AML-193 (cell line): ENCODE measurements around the gene TDRKH.

Source experiments
- DNase-seq, 2 experiments: peaks; one replicate each; lab custom pipeline; 2025; lab: John Stamatoyannopoulos, UW

The TDRKH gene

DNA sequence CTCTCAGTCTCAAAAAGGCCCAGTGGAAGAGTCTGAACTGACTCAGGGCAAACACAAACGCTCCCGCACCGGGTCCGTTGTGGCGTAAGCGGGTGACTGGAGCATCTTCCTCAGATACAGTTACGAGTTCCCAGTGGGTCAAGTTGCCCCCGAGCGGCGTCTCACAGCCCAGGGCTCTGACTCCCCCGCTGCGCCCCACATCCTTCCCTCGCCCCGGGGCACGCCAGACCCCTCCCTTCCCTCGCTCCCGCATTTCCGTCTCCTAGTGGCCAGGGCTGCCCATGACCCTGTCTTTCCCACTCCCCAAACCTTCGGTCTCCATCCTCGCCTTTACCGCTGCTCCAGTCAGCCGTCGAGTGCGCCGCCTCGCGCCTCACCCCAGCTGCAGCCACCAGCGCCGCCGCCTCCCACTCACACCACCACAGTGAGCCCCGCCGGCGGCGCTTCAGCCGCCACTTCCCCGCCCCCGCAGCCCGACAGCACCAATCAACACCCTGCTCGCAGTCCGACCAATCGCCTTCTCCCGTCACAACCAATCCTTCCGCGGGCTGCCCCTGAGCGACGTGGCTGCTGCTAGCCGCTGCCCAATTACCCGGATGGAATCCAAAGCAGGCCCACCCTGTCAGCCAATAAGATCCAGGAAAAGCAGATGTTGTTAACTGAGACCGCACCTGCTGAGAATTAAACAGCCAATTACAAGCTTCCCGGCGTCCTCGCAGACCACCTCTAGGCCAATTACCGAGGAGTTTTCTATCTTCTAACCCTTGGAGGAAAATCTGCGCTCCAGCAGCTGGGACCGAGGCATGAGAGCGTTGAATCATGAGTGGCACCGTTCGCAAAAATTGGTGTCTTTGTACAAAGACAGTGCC, at the start of gene TDRKH:
TDRKH (minus strand) TSS at position 430 of the 869 bp plus-strand sequence. CDS start 7,478 bp downstream, outside the sequence.
- peak; percentile 99 for DNase-seq

- DNase-seq = no peak
Measured at GRCh38 chr1:151839457-151840403, 49.4 kb upstream of the TDRKH start, which contains the start of gene C2CD4D. C2CD4D (minus strand) TSS chr1:151839820; CDS start chr1:151838989, 831 bp downstream.

- no peak for DNase-seq
Measured at GRCh38 chr1:151839082-151839412, 48.7 kb upstream of the TDRKH start.

DNA sequence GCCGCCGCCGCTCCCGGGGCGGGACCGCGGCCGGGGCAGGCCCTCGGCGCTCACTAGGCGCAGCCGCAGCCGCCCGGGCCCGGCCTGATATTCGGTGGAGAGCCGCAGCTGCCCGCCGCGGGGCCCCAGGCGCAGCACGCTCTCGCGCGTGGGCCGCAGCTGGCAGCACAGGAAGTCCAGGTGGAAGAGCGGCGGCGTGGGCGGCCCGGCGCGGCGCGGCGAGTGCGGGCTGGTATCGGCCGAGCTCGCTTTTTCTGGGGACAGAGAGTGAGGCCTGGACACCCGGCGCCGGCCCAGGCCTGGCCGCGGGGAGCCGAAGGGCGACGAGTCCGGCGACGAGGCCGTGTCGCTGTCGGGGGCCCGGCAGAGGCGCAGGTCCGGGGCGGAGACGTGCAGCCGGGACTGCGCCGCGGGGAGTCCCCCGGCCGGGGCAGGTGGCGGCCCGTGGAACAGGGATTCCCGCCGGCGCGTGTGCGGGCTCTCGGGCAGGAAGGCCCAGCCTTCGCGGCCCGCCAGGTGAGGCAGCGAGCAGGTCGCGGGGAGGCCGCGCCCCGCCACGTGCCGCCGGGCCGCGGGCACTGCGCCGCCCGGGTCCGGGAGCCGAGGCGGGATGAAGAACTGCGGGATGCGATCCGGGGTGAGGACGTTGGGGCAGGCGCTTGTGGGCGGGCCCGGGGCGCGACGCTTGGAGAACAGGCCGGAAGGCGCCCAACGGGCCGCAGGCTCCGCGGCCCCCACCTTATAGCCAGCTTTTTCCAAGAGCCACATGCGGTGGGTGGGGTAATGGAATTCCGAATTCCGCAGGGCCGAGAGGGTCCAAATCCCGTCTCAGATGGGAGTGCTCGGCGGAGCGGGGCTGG, 48.2 kb upstream of the TDRKH start:
- DNase-seq = no peak

- no peak for DNase-seq
Measured at GRCh38 chr1:151837884-151838221, 47.6 kb upstream of the TDRKH start.

- no peak for DNase-seq
Measured at GRCh38 chr1:151837197-151837596, 46.9 kb upstream of the TDRKH start.

- no peak for DNase-seq
Measured at GRCh38 chr1:151835596-151835995, 45.3 kb upstream of the TDRKH start.

DNA sequence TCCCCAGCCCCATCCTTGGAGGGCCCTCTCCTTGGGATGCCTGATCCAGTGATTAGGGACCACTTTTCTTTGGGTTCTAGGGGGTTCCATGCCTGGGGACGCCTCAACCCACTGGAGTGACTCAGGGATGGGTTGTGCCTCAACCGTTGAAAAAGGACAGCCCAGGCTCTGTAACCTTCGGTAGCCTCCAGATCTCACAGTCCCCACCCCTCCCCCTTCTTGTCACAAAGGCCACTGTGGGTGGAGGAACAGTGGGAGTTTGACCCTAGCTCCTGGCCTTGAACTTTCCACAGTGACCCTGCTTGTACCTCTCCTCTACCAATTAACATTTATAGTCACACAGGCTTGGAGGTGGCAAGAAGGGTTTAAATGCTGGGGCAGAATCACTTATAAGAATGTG, 43.9 kb upstream of the TDRKH start:
- no peak for DNase-seq

GRCh38 chr1:151833172-151833900, 43.0 kb upstream of the TDRKH start:
- DNase-seq = no peak

DNA sequence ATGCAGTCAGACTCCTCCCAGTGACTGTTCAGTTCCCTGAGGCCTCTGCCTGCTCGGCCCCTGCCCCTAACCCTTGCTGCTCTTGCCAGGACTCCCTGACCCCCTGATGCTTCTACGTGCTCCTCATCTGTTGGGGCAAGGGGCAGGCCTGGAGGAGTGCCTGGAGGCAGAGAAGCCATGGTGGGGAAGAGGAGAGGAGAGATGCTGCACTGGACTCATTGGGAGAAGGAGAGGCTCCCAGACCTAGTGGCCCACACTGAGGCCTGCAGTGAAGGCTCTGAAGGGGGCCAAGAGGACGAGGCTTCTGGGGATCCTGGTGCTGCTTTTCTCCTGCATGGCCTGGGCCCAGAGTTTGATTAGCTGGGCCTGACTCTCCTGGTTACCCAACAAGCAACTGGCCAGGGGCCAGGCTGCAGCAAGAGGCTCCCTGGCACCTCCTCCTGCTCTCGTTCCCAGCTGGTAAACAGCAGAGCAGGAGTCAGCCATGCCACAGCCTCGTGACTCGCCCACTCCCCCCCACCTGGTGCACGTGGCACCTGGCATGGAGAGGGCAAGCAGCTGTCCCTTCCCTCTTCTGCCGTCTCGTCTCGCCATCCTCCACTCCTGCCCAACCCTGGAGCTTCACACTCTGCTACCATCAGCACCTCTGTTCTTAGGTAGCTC, 42.1 kb upstream of the TDRKH start:
- DNase-seq = peak; percentile 40 to 45

DNA sequence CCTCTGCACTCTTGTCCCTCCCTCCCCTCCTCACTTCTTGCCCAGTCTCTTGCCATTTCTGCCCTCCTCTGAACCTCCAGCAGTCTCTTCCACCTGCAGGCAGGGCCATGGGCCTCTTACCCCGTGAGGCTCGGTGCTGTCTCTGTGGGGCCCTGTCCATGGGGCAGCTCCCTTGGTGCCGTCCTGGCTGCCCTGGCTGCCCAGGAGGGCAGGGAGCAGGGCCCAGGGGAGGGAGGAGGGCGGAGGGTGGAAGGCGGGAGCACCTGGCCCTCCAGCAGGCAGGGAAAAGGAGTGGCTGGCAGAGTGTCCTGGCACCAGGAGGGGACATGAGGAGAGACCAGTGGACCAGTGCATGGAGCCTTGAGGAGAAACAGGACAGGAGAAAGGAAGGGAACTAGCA, 41.3 kb upstream of the TDRKH start, which contains the start of gene RORC:
RORC (minus strand) TSS at position 198 of the 400 bp plus-strand sequence; CDS start at position 160, 38 bp downstream.
- no peak for DNase-seq

DNA sequence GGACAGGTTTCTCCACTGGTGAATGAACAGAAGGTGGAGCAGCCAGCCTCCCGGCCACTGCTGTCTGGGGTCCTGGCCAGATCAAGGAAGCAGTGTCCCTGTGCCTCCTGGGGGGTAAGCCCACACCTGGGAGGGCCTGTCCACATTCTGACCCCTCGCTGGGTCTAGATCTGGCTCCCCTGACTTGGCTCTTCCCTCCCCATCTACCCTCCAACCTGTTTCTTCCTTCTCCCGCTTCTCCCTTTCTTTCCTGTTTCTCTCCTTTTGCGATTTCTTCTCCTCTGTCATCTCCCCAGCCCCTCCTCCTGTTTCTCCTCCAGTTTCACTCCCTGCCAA, 40.9 kb upstream of the TDRKH start:
- no peak for DNase-seq

GRCh38 chr1:151830055-151830454, 39.8 kb upstream of the TDRKH start:
- no peak for DNase-seq

- peak; percentile 57 to 69 for DNase-seq
Measured at GRCh38 chr1:151829352-151830046, 39.2 kb upstream of the TDRKH start.

DNA sequence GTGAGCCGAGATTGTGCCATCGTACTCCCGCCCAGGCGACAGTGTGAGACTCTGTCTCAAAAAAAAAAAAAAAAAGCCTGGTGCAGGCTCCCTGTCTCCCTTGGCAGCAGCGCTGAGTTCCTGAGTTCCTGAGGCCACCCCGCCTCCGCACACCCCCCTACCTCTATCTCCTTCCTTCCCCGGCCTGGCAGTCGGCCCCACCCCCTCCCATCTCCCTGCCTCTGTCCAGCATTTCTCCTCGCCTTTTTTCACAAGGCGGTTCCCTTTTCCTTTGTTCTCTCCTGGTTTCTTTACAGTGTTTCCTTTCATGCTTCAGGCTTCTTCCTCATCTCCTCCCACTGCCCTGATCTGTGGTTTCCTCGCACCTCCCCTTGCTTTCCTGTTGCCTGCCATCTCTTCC, 38.6 kb upstream of the TDRKH start:
- DNase-seq = peak; percentile 40 to 59

DNA sequence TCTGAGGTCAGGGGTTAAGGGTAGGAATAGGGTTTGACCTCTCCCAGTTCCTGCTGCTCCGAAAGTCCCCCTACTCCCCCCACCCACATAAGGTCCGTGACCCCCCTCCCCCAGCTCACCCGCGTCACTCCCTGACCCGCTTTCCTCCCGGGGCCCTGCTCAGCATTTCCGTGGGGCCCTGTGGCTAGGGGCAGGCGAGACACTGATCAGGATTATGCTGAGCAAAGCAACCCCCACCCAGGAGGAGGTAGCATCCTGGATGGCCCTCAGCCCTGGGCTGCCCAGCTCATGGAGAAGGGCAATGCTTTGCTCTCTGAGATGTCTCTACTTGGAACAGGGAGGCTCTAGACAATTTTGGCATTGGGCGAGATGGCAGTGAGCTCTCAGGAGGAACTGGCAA, 37.6 kb upstream of the TDRKH start:
- DNase-seq = no peak

DNA sequence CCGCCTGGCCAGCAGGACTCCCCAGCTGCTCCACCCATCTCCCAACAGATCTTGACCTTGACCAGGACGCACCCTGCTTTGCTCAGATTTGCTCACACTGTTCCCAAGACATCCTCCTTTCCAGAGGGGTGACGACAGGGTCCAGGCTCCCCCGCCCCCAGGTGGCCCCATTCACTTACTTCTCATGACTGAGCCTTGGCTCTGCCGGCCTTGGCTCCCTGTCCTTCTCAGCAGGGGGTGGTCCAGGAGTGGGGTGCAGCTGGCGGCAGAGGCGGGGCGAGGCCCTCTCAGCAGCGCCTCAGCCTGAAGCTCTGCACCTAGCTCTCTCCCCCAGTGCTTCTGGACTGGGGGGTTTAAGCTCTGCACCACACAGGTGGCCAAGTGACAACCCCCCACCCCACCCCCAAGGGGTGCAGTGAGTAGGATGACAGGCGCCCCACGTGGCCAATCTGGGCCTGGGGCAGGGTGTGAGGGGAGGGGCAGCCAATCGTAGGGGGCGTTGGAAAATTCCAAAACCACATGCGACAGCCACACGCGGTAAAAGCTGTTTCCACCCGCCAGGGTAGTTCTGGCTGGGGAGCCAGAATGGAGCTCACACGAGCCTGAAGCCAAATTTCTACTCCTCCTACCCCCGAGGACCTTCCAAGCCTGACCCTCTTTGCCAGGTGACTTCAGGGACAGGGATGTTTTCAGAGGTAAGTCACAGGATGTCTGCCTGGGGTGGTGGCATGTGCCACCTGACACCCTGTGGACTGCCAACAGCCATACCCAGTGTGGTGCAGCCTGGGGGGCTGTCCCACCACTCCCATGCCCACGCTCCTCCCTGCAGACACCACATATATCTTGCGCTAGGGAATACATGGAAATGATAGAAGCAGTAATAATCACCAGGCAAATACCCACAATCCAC, 35.7 kb upstream of the TDRKH start:
- no peak for DNase-seq

DNA sequence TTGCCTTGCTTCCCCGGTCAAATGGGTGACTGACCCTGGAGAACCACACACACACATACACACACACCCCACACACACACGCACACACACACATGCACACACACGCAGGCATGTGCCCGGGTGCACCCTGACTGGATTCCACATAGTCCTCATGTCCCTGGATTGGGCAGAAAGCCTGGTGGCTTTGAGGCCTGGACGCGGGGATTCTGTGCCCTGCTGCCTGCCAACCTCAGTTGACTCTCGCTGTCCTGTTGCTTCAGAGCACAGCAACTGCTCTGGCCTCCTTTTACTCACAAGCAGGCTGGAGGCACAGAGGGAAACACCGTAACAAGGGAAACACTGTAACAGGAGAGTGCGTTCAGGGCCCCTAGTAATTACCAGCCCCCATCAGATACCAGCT, 34.9 kb upstream of the TDRKH start:
- DNase-seq = no peak

GRCh38 chr1:151823175-151823574, 32.9 kb upstream of the TDRKH start:
- no peak for DNase-seq
